ENCODE data around the gene TSPAN1.
A peak's percentile ranks its signal among the peaks of the same experiment; 100 is the strongest.

The TSPAN1 gene

DNA sequence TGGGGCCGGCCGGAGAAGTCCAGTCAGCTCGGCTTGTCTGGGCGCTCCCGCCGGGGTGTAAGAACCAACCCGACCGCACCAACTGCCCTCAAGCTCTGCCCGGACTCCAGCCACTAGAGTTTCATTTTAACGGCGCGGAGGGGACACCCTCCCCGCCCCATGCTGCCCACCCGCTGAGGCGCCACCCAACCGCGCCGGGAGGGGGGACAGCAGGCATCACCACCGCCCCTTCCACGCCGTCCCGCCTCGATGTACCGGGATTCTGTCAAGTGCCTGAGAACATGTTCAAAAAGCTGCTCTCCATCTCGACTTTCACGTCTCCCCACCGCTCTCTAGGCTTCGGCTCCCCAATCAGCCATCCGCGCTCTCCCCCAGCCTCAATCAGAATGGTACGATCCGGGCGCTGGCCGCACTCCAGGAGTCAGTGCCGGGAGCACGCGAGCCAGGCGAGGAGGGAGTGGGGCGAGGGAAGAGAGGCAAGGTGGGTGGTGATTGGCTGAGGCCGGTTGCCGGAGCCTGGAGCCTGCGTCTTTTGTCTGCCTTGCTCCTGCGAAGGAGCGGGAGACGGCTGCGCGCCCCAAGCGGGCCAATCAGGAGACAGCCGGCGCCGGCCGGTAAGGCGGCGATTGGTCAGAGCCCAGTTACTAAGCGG is 42.2 kb upstream of the TSPAN1 start, which contains the start of gene PIK3R3:
Gene PIK3R3, minus strand, starts transcription at position 101 of the 652 bp plus-strand sequence. CDS start 677 bp downstream, outside the sequence.
- TF ChIP-seq, protein P1, sequence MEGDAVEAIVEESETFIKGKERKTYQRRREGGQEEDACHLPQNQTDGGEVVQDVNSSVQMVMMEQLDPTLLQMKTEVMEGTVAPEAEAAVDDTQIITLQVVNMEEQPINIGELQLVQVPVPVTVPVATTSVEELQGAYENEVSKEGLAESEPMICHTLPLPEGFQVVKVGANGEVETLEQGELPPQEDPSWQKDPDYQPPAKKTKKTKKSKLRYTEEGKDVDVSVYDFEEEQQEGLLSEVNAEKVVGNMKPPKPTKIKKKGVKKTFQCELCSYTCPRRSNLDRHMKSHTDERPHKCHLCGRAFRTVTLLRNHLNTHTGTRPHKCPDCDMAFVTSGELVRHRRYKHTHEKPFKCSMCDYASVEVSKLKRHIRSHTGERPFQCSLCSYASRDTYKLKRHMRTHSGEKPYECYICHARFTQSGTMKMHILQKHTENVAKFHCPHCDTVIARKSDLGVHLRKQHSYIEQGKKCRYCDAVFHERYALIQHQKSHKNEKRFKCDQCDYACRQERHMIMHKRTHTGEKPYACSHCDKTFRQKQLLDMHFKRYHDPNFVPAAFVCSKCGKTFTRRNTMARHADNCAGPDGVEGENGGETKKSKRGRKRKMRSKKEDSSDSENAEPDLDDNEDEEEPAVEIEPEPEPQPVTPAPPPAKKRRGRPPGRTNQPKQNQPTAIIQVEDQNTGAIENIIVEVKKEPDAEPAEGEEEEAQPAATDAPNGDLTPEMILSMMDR (IDR thresholded peaks at IDR 0.05; ENCODE audit: insufficient read depth, low read depth, low read length, missing control alignments): no peak
- H3K4me3 ChIP-seq (ENCODE audit: low read depth, low read length): peak within 1 kb of the TSS; percentile 100
- peak; percentile 100 for DNase-seq (ENCODE audit: low read depth)

DNA sequence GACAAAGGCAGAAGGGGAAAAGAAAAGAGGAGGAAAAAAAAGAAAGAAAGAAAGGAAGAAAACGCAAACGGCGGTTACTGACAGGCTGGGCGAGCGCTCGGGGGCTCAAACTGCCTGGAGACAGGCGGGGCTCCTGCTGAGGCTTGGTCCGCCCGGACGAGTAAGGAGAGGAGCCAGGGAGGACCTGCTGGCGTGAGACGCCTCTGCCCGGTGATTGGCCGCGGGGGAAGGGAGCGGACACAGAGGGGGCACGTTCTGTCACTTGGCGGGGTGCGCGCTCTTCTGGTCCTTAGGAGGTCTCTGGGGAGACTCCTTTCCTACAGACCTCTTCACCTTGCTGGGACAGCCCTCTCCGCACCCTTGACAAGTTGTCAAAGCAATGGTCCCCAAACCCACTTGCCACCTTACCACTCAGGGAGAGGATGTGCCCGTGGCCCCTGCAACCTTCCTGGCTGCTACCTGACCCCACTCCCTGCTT is 41.7 kb upstream of the TSPAN1 start:
- peak; percentile 89 for DNase-seq (ENCODE audit: low read depth)
- TF ChIP-seq, protein P1 (IDR thresholded peaks at IDR 0.05; ENCODE audit: insufficient read depth, low read depth, low read length, missing control alignments): no peak
- peak overlapping the region; percentile 78 for H3K4me3 ChIP-seq (ENCODE audit: low read depth, low read length)

DNA sequence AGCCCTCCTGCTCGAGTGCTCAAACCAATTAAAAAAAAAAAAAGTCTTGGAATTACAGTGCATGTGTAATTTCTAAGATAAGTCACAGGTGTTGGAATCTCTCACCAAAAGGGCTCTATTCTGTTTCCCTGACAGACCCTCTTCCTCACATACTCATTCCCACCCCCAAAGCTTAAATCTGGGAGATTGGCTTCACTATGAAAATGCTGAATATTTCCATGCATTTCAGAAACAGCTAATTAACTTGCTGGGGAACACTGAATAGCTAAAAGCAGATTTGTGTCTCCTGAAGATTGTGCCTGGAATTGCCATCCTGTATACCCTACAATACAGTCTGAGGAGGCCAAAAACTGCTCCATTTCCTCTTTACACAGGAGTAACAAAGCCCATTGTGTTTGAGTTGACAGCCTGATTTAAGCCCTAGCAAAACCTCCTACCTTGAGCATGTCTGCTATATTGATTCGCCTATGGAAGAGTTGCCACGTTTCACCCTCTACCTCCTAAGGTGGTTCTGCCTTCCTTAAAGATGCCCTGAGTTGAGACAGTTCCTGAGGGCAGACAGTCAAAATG is 41.0 kb upstream of the TSPAN1 start:
- TF ChIP-seq, protein P1 (IDR thresholded peaks at IDR 0.05; ENCODE audit: insufficient read depth, low read depth, low read length, missing control alignments): no peak
- H3K4me3 ChIP-seq (ENCODE audit: low read depth, low read length): peak overlapping the region; percentile 78
- no peak for DNase-seq (ENCODE audit: low read depth)

DNA sequence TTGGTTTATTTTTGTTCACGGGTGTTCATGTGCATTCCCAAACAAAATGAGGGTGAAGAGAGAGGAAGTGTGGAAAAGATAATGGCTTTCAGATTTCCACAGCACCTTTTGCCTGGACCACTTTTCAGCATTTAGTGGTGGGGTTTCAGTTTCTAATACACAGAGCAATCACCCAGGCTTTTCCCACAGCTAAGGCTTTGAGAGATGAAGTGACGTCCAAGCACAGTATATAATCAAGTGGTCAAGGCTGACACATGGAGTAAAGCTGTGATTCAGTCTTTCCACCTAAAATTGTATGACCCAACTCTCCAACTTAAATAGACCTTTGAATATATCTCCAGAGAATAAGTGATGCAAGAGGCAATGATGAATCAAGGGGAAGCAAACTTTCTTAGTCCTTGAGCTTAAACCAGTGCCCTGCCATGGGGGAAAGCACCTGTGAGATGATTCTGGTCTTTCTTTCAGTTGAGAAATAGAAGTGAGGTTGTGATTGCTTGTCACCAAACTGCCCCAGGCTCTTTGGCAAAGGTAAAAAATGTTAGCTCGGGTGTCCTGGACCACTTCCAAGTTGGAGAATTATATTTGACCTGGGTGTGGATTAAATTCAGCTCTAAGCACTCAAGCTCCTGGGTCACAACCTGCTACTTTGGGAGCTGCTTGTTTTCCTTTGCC is 40.1 kb upstream of the TSPAN1 start:
- TF ChIP-seq, protein P1 (IDR thresholded peaks at IDR 0.05; ENCODE audit: insufficient read depth, low read depth, low read length, missing control alignments): no peak
- DNase-seq (ENCODE audit: low read depth): peak; percentile 57
- no peak overlapping the region for H3K4me3 ChIP-seq (ENCODE audit: low read depth, low read length)

DNA sequence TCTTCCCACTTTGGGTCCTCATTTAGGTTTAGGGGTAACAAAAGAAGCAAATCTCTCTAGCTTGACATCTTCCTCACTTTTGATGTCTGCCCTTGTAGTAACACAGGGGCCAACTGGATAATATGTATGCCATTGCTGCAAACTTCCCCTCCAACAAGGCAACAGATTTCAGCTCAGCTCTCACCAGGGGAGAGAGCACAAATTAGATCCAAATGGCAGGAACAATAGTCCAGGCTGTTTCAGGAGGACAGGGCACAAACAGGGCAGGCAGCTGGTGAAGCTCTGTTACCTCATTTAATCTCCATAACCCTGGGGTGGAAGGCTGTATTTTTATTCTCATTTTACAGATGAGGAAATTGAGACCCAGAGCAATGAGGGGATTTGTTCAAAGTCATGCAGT is 38.2 kb upstream of the TSPAN1 start:
- DNase-seq (ENCODE audit: low read depth): no peak
- TF ChIP-seq, protein P1 (IDR thresholded peaks at IDR 0.05; ENCODE audit: insufficient read depth, low read depth, low read length, missing control alignments): no peak
- no peak overlapping the region for H3K4me3 ChIP-seq (ENCODE audit: low read depth, low read length)

DNA sequence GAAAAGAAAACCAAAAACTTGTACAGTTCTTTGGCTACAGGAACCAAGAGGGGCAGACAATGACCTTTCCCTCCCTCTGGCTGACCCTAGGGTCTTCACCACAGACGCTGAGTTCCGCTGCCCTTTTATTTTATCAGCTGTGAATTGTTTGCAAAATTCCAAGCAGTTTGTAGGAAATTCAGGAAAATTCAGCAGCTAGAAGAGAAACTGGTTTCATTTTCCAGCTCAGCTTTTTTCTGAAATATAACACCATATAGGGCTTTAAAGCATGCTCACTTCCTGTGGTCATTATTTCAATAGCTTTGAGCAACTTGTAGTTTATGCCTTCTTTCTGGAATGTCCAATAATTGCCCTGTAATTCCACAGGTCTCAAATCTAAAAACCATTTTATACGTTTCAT is 37.0 kb upstream of the TSPAN1 start:
- TF ChIP-seq, protein P1 (IDR thresholded peaks at IDR 0.05; ENCODE audit: insufficient read depth, low read depth, low read length, missing control alignments): no peak
- no peak for DNase-seq (ENCODE audit: low read depth)
- no peak overlapping the region for H3K4me3 ChIP-seq (ENCODE audit: low read depth, low read length)

All from GM12865 (cell line).